ENCODE results near the gene HERC4. TPM values are rescaled to one million over a fixed set of nuclear protein-coding genes. Genes with fewer than 3 reads are reported as not detected.

Gene HERC4
- total RNA-seq, 3 donors from 2014 or later = 43.2 to 81.4 (median 66.2) TPM

- Histone ChIP-seq H3K9me3 (no peaks in the 10 kb centered on the region), H3K27ac (no peak overlapping the region), H3K27me3 (no peaks in the 10 kb centered on the region), H3K36me3 (no peaks in the 10 kb centered on the region), H3K4me3 (no peak overlapping the region), H3K4me1 (no peaks in the 10 kb centered on the region)
- no peak for DNase-seq (ENCODE audit: low spot score in 2 of 2)
- TF ChIP-seq CTCF (IDR thresholded peaks at IDR 0.05) = no peak
- intact Hi-C loops (cut with DNase I; ENCODE audit: low total_unique reads) = no loop called here
These were observed 148.1 kb downstream of the HERC4 start for GRCh38 chr10:67926951-67927350.

GRCh38 chr10:67925449-67926005, 149.6 kb downstream of the HERC4 start:
- no peak for TF ChIP-seq CTCF (IDR thresholded peaks at IDR 0.05)
- TF ChIP-seq POLR2A (IDR thresholded peaks at IDR 0.05) = no peak
- no peak for TF ChIP-seq POLR2AphosphoS5 (IDR thresholded peaks at IDR 0.05)
- no peak for DNase-seq (ENCODE audit: low spot score in 2 of 2)
- intact Hi-C loops (cut with DNase I; ENCODE audit: low total_unique reads) = no loop called here
- Histone ChIP-seq H3K27me3 (no peaks in the 10 kb centered on the region), H3K9me3 (no peaks in the 10 kb centered on the region), H3K4me1 (no peaks in the 10 kb centered on the region), H3K4me3 (no peak overlapping the region), H3K27ac (no peak overlapping the region), H3K36me3 (no peaks in the 10 kb centered on the region)

GRCh38 chr10:67924136-67924535, 150.9 kb downstream of the HERC4 start:
- intact Hi-C loops (cut with DNase I; ENCODE audit: low total_unique reads) = no loop called here

GRCh38 chr10:67923551-67923950, 151.5 kb downstream of the HERC4 start:
- no peak for TF ChIP-seq CTCF (IDR thresholded peaks at IDR 0.05)
- TF ChIP-seq POLR2A (IDR thresholded peaks at IDR 0.05) = no peak
- TF ChIP-seq POLR2AphosphoS5 (IDR thresholded peaks at IDR 0.05) = no peak
- Histone ChIP-seq H3K27me3 (no peaks in the 10 kb centered on the region), H3K4me3 (no peak overlapping the region), H3K36me3 (no peaks in the 10 kb centered on the region), H3K9me3 (no peaks in the 10 kb centered on the region), H3K4me1 (no peaks in the 10 kb centered on the region), H3K27ac (no peak overlapping the region)
- DNase-seq (ENCODE audit: low spot score in 2 of 2) = no peak
- intact Hi-C loops (cut with DNase I; ENCODE audit: low total_unique reads) = no loop called here

More at GRCh38 chr10:67924136-67924535, 150.9 kb downstream of the HERC4 start:
- H3K27ac ChIP-seq = no peak overlapping the region
- H3K36me3 ChIP-seq = no peaks in the 10 kb centered on the region
- H3K4me1 ChIP-seq = no peaks in the 10 kb centered on the region
- no peak overlapping the region for H3K4me3 ChIP-seq
- no peaks in the 10 kb centered on the region for H3K27me3 ChIP-seq
- no peak for DNase-seq (ENCODE audit: low spot score in 2 of 2)
- no peaks in the 10 kb centered on the region for H3K9me3 ChIP-seq
- no peak for TF ChIP-seq POLR2A (IDR thresholded peaks at IDR 0.05)
- TF ChIP-seq CTCF (IDR thresholded peaks at IDR 0.05) = no peak
- no peak for TF ChIP-seq POLR2AphosphoS5 (IDR thresholded peaks at IDR 0.05)

GRCh38 chr10:67921065-67921464, 154.0 kb downstream of the HERC4 start:
- H3K9me3 ChIP-seq = no peaks in the 10 kb centered on the region
- no peaks in the 10 kb centered on the region for H3K36me3 ChIP-seq
- DNase-seq (ENCODE audit: low spot score in 2 of 2) = no peak
- no peak overlapping the region for H3K27ac ChIP-seq
- TF ChIP-seq CTCF (IDR thresholded peaks at IDR 0.05) = no peak
- no peak for TF ChIP-seq POLR2AphosphoS5 (IDR thresholded peaks at IDR 0.05)
- TF ChIP-seq POLR2A (IDR thresholded peaks at IDR 0.05) = no peak
- H3K4me1 ChIP-seq = no peaks in the 10 kb centered on the region
- no peaks in the 10 kb centered on the region for H3K27me3 ChIP-seq
- intact Hi-C loops (cut with DNase I; ENCODE audit: low total_unique reads) = no loop called here
- H3K4me3 ChIP-seq = no peak overlapping the region

All from breast epithelium (tissue), 4 donors.